HG03103 (cell line): Measurements from ENCODE around the gene PKIB.
"Not testable (repeated sequence)": the region's sequence is repeated elsewhere in the genome, so short reads cannot be mapped to it uniquely, and the experiment has no call there.

Experiments used
- ATAC-seq: cut with Tn5 transposase; IDR thresholded peaks from one replicate; pipeline ENCODE4 v1.9.1; 2021; ENCODE audit warnings: low read depth; ENCODE audit not compliant: unreplicated experiment

Gene PKIB

GRCh38 chr6:122620428-122620827, 10.2 kb downstream of the PKIB start:
- no peak for ATAC-seq

- no peak for ATAC-seq
Observed at GRCh38 chr6:122620902-122621301, 10.7 kb downstream of the PKIB start.

- no peak for ATAC-seq
Observed at GRCh38 chr6:122621638-122622037, 11.4 kb downstream of the PKIB start.

- no peak for ATAC-seq
Observed at GRCh38 chr6:122622479-122622878, 12.3 kb downstream of the PKIB start.

GRCh38 chr6:122623279-122623678, 13.1 kb downstream of the PKIB start:
- ATAC-seq = no peak

GRCh38 chr6:122624853-122625252, 14.6 kb downstream of the PKIB start:
- ATAC-seq = no peak

GRCh38 chr6:122628714-122629113, 18.5 kb downstream of the PKIB start:
- ATAC-seq = no peak

- ATAC-seq = no peak
Observed at GRCh38 chr6:122631571-122632249, 21.5 kb downstream of the PKIB start.

GRCh38 chr6:122640366-122640765, 30.2 kb downstream of the PKIB start:
- ATAC-seq = no peak

GRCh38 chr6:122641819-122642218, 31.6 kb downstream of the PKIB start:
- ATAC-seq = no peak

GRCh38 chr6:122642604-122643003, 32.4 kb downstream of the PKIB start:
- not testable (repeated sequence) for ATAC-seq

- no peak for ATAC-seq
Observed at GRCh38 chr6:122645256-122645655, 35.1 kb downstream of the PKIB start.

- no peak for ATAC-seq
Observed at GRCh38 chr6:122647765-122648164, 37.6 kb downstream of the PKIB start.

GRCh38 chr6:122648726-122649125, 38.5 kb downstream of the PKIB start:
- ATAC-seq = no peak

GRCh38 chr6:122649701-122650100, 39.5 kb downstream of the PKIB start:
- no peak for ATAC-seq

GRCh38 chr6:122650403-122650802, 40.2 kb downstream of the PKIB start:
- ATAC-seq = no peak

GRCh38 chr6:122651031-122651430, 40.8 kb downstream of the PKIB start:
- no peak for ATAC-seq

- ATAC-seq = no peak
Observed at GRCh38 chr6:122651604-122652003, 41.4 kb downstream of the PKIB start.

- ATAC-seq = no peak
Observed at GRCh38 chr6:122652431-122652830, 42.2 kb downstream of the PKIB start.

- ATAC-seq = no peak
Observed at GRCh38 chr6:122653094-122653493, 42.9 kb downstream of the PKIB start.

- no peak for ATAC-seq
Observed at GRCh38 chr6:122654012-122654411, 43.8 kb downstream of the PKIB start.

- ATAC-seq = no peak
Observed at GRCh38 chr6:122657601-122658000, 47.4 kb downstream of the PKIB start.

GRCh38 chr6:122660296-122660695, 50.1 kb downstream of the PKIB start:
- ATAC-seq = no peak
